MCF 10A (cell line): ENCODE data around the gene IL1RAPL2. TPM values are rescaled to one million over a fixed set of nuclear protein-coding genes. Genes with fewer than 3 reads are reported as not detected.

Source experiments
- BruUV-seq: library from RNA; stranded (reverse); fragments of 400-500 nt; replicated peaks from 2 replicates; lab custom pipeline; 2021; lab: Mats Ljungman, UMichigan
- CTCF ChIA-PET: fragments of 300-600 bp; sonication (Branson Sonifier 250); formaldehyde crosslinking; extraction: SDS; loops from one replicate; lab custom pipeline; 2021; ENCODE audit warnings: antibody characterized with exemption, inconsistent platforms; lab: Yijun Ruan, JAX
- POLR2A ChIA-PET: fragments of 300-600, 350-650 bp; sonication (Branson Sonifier 250); formaldehyde crosslinking; extraction: SDS; loops from one replicate; lab custom pipeline; 2020; ENCODE audit warnings: antibody characterized with exemption, inconsistent platforms; lab: Yijun Ruan, JAX
- DNase-seq: peaks from one replicate; pipeline ENCODE4 v3.0.0-alpha.2; 2018; ENCODE audit not compliant: unreplicated experiment
- H3K27ac Mint-ChIP-seq: one replicate; pipeline ENCODE4 v1.8.0; 2022; ENCODE audit warnings: mild to moderate bottlenecking, low read depth, mixed read lengths; ENCODE audit not compliant: unreplicated experiment
- H3K27me3 Mint-ChIP-seq: one replicate; pipeline ENCODE4 v1.8.0; 2022; ENCODE audit warnings: mixed read lengths; ENCODE audit not compliant: insufficient read depth, unreplicated experiment
- H3K36me3 Mint-ChIP-seq: one replicate; pipeline ENCODE4 v1.8.0; 2022; ENCODE audit warnings: mild to moderate bottlenecking, moderate library complexity, mixed read lengths; ENCODE audit not compliant: insufficient read depth, unreplicated experiment
- H3K4me1 Mint-ChIP-seq: one replicate; pipeline ENCODE4 v1.8.0; 2022; ENCODE audit warnings: mixed read lengths; ENCODE audit not compliant: insufficient read depth, unreplicated experiment
- H3K4me3 Mint-ChIP-seq: one replicate; pipeline ENCODE4 v1.8.0; 2022; ENCODE audit warnings: mild to moderate bottlenecking, moderate library complexity, mixed read lengths; ENCODE audit not compliant: unreplicated experiment
- H3K9me3 Mint-ChIP-seq: one replicate; pipeline ENCODE4 v1.8.0; 2022; ENCODE audit warnings: mixed read lengths; ENCODE audit not compliant: unreplicated experiment
- CTCF ChIP-seq: fragments of 200-600 bp; IDR thresholded peaks from one replicate; pipeline ENCODE4 v1.8.0; 2022; ENCODE audit warnings: antibody characterized with exemption, mild to moderate bottlenecking; ENCODE audit not compliant: unreplicated experiment
- intact Hi-C: fragments of 100-400 bp; cut with micrococcal nuclease; formaldehyde crosslinking; loops from 2 replicates; pipeline ENCODE4 v1.14.1; 2022
- total RNA-seq: library from RNA; stranded (reverse); gene quantifications from 2 replicates; pipeline ENCODE4 v1.2.3, GENCODE V29; 2022

Gene IL1RAPL2
- total RNA-seq, 1 experiment from 2014 or later = 4.4 TPM

- intact Hi-C loops = no loop called here
- TF ChIP-seq CTCF = no peak
- Mint-ChIP-seq H3K27ac (no peak within 1 kb of the TSS), H3K36me3 (no peaks in the 10 kb centered on the region), H3K4me1 (no peaks in the 10 kb centered on the region), H3K27me3 (peaks cover 47% of the 10 kb centered on the region), H3K9me3 (no peaks in the 10 kb centered on the region), H3K4me3 (no peak within 1 kb of the TSS)
- BruUV-seq = no TSS peak
- POLR2A ChIA-PET = no interaction called here
- DNase-seq = no peak
- CTCF ChIA-PET = no interaction called here
Measured at GRCh38 chrX:105220636-105221035, 654.6 kb downstream of the IL1RAPL2 start, which contains the start of gene TEX13A. Gene TEX13A (minus strand): TSS chrX:105220694. CDS start chrX:105220397, 297 bp downstream.

- Mint-ChIP-seq H3K27me3 (peaks cover 40% of the 10 kb centered on the region), H3K27ac (no peak overlapping the region), H3K36me3 (no peaks in the 10 kb centered on the region), H3K4me3 (no peak overlapping the region), H3K4me1 (no peaks in the 10 kb centered on the region), H3K9me3 (no peaks in the 10 kb centered on the region)
- no peak for DNase-seq
- TF ChIP-seq CTCF = no peak
- BruUV-seq = no TSS peak
- intact Hi-C loops = no loop called here
- CTCF ChIA-PET = no interaction called here
- POLR2A ChIA-PET = no interaction called here
Measured at GRCh38 chrX:105221374-105221773, 655.4 kb downstream of the IL1RAPL2 start.

- Mint-ChIP-seq H3K9me3 (no peaks in the 10 kb centered on the region), H3K4me3 (no peak overlapping the region), H3K36me3 (no peaks in the 10 kb centered on the region), H3K4me1 (no peaks in the 10 kb centered on the region), H3K27ac (no peak overlapping the region), H3K27me3 (peaks cover 48% of the 10 kb centered on the region)
- BruUV-seq = no TSS peak
- no peak for DNase-seq
- CTCF ChIA-PET = no interaction called here
- no peak for TF ChIP-seq CTCF
- POLR2A ChIA-PET = interaction anchor here (0.6 kb wide), 1 partner anchor 453 kb away, joined by 3 read pairs; no protein-coding TSS in a partner anchor
- intact Hi-C loops = no loop called here
Measured at GRCh38 chrX:105226499-105226898, 660.5 kb downstream of the IL1RAPL2 start.

GRCh38 chrX:105228602-105229001 is 662.6 kb downstream of the IL1RAPL2 start:
- POLR2A ChIA-PET = no interaction called here
- intact Hi-C loops = no loop called here
- H3K27me3 Mint-ChIP-seq = peaks cover 36% of the 10 kb centered on the region
- no peak overlapping the region for H3K4me3 Mint-ChIP-seq
- no TSS peak for BruUV-seq
- DNase-seq = no peak
- H3K4me1 Mint-ChIP-seq = no peaks in the 10 kb centered on the region
- no peaks in the 10 kb centered on the region for H3K9me3 Mint-ChIP-seq
- H3K27ac Mint-ChIP-seq = no peak overlapping the region
- CTCF ChIA-PET = interaction anchor here (0.7 kb wide), 1 partner anchor 38 kb away, joined by 3 read pairs; no protein-coding TSS in a partner anchor
- H3K36me3 Mint-ChIP-seq = no peaks in the 10 kb centered on the region
- no peak for TF ChIP-seq CTCF
